K562 (cell line): ENCODE measurements around the gene TAF10. TPM values are rescaled to one million over a fixed set of nuclear protein-coding genes. Genes with fewer than 3 reads are reported as not detected.

Experiments
- COPS2 ChIP-seq: fragments of 450-650 bp; conservative IDR thresholded peaks from 2 replicates; pipeline ENCODE4 v1.6.1; 2016; ENCODE audit warnings: mild to moderate bottlenecking, moderate library complexity
- CTCF ChIP-seq, 3 experiments: IDR thresholded peaks in 2 of 3; conservative IDR thresholded peaks in 1 of 3; 2 replicates each; pipeline ENCODE4 v1.5.1; 2011 to 2012; ENCODE audit warnings: low read length in 3 of 3, mild to moderate bottlenecking in 3 of 3, control low read depth in 2 of 3, improper control_type of control experiment in 1 of 3, inconsistent platforms in 1 of 3, low read depth in 1 of 3, mixed read lengths in 1 of 3, moderate library complexity in 1 of 3; ENCODE audit not compliant: insufficient read depth in 2 of 3
- EHMT2 ChIP-seq: fragments of 450-650 bp; IDR thresholded peaks from 2 replicates; pipeline ENCODE4 v1.6.1; 2018; ENCODE audit warnings: antibody characterized with exemption
- FOXJ2 ChIP-seq: fragments of 200-800 bp; sonication (Bioruptor generic); IDR thresholded peaks from 2 replicates; pipeline ENCODE4 v1.6.1; 2016; ENCODE audit warnings: missing genetic modification characterization, missing compliant biosample characterization
- HDAC2 ChIP-seq: fragments of 450-650 bp; IDR thresholded peaks from 2 replicates; pipeline ENCODE4 v1.6.1; 2016; ENCODE audit warnings: mild to moderate bottlenecking
- KHSRP ChIP-seq: fragments of 450-650 bp; IDR thresholded peaks from 2 replicates; pipeline ENCODE4 v1.6.1; 2017
- MTA2 ChIP-seq: fragments of 450-650 bp; IDR thresholded peaks from 2 replicates; pipeline ENCODE4 v1.6.1; 2016; ENCODE audit warnings: low read depth
- REST ChIP-seq, 2 experiments: fragments of 450-650 bp; formaldehyde crosslinking in 1 of 2; IDR thresholded peaks; 2 replicates each; pipeline versions ENCODE4 v1.4.0 to v1.6.1; 2014 to 2020; ENCODE audit warnings: mild to moderate bottlenecking in 2 of 2, borderline replicate concordance in 1 of 2, low read depth in 1 of 2
- SMARCE1 ChIP-seq: fragments of 450-650 bp; IDR thresholded peaks from 2 replicates; pipeline ENCODE4 v1.7.1; 2016; ENCODE audit warnings: mild to moderate bottlenecking
- SRF ChIP-seq, 2 experiments: fragments of 250-450, 450-650 bp in 1 of 2; sonication (Bioruptor Pico) in 1 of 2; sonication (generic) in 1 of 2; formaldehyde crosslinking; IDR thresholded peaks; 2 replicates each; pipeline versions ENCODE4 v1.5.0 to v1.5.1; 2020 to 2022; ENCODE audit warnings: mild to moderate bottlenecking in 1 of 2, missing genetic modification reagents in 1 of 2
- TAF9B ChIP-seq: fragments of 450-650 bp; IDR thresholded peaks from 2 replicates; pipeline ENCODE4 v1.6.1; 2018; ENCODE audit warnings: mild to moderate bottlenecking; ENCODE audit not compliant: partially characterized antibody
- ZKSCAN3 ChIP-seq: fragments of 250-450 bp; sonication (Bioruptor Pico); IDR thresholded peaks from 2 replicates; pipeline ENCODE4 v1.4.0; 2020
- ZNF316 ChIP-seq: fragments of 450-650 bp; IDR thresholded peaks from 2 replicates; pipeline ENCODE4 v1.6.1; 2016
- ZNF780A ChIP-seq: fragments of 250-450 bp; sonication (Bioruptor Pico); IDR thresholded peaks from 2 replicates; pipeline ENCODE4 v1.5.0; 2021; ENCODE audit warnings: mild to moderate bottlenecking
- polyA plus RNA-seq, 8 experiments: library from polyadenylated mRNA; depleted of rRNA in 4 of 8; stranded (reverse) in 5 of 8; unstranded in 3 of 8; fragments of >200 nt; fragmentation: Nextera tagmentation in 2 of 8; fragmentation: Illumina TruSeq in 1 of 8; extraction: Ambion mirVana in 2 of 8; extraction: Trizol in 1 of 8; gene quantifications; 2 replicates each; pipeline versions ENCODE4 v1.2.1 to v1.2.3, GENCODE V29; 2011 to 2014; ENCODE audit warnings: inconsistent platforms in 1 of 8, missing spikeins in 1 of 8
- total RNA-seq, 7 experiments: library from RNA; depleted of rRNA in 6 of 7; stranded (reverse); fragments of >200 nt in 6 of 7; fragmentation: Illumina TruSeq in 2 of 7; extraction: Trizol in 2 of 7; gene quantifications; 2 replicates each; pipeline versions ENCODE4 v1.2.1 to v1.2.3, GENCODE V29; 2011 to 2021; ENCODE audit warnings: low replicate concordance in 1 of 7
- TF ChIP-seq, protein P1 (sequence below), 2 experiments: fragments of 450-650 bp; conservative IDR thresholded peaks; 2 replicates each; pipeline ENCODE4 v1.6.1; 2017; ENCODE audit warnings: mild to moderate bottlenecking in 2 of 2, moderate library complexity in 2 of 2

Gene TAF10
- total and polyA plus RNA-seq, 9 of the 15 experiments (the other 6 are each of a cell fraction or from before 2014, with no cell fraction given): 19.5 to 197 (median 121) TPM

DNA sequence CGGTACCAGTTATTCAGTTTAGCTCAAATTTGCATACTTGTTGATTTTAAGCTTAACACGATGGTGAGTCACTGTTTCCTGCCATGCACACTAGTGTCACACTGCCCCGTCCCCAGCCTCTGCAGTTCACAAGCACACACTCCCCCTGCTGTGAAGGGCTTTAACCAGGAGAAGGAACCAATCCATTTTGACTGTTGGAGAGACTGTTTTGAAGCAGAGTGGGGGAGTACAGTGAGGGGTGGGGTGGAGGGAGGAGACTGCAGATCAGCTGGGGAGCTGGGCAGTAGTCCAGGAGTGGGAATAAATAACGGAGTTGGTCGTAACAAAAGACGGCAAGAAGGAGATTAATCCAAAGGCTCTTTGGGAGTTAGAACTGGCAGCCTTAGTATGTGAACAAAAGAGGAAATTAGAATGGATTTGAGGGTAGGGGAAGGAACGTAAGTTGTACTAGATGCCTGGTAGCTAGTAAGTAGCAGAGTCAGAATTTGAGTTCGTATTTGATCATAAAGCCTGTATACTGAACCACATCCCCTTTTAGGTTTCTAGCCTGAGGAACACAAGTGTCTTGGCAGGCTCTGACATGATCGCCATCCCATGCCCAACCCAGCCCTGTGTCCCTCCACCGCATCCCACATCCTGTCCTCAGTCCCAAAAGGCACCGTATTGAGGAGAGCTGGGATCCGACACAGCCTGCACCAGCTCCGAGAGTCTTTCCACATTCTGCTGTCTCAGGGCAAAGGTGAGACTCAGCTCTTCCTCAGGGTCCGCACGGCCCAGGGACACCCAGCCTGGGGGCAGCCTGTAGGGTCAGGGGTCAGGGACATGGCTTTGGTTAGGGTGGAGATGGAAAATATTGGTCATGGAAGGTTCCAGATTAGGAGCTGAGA lies 6.3 kb upstream of the TAF10 start (continued):
- TF ChIP-seq MTA2: peak; percentile 26; the same call in 1 of the 2 replicates
- TF ChIP-seq HDAC2: 0 out of 2 replicates have a peak, but pooled peaks have one; percentile 21
- 0 out of 2 replicates have a peak, but pooled peaks have one; percentile 29 for TF ChIP-seq ZNF316
- TF ChIP-seq ZNF780A (CRISPR knock-in tag): no peak
- no peak for TF ChIP-seq ZKSCAN3
- peak; percentile 70; the same call in 1 of the 2 replicates for TF ChIP-seq SMARCE1
- TF ChIP-seq COPS2: no peak
- no peak for TF ChIP-seq KHSRP
- peak; percentile 51 for TF ChIP-seq REST (IDR thresholded peaks at IDR 0.05; ENCODE audit: borderline replicate concordance)
- no peak for TF ChIP-seq REST (CRISPR knock-in tag; IDR thresholded peaks at IDR 0.05; ENCODE audit: low read depth)
- no peak for TF ChIP-seq SRF (CRISPR knock-in tag; IDR thresholded peaks at IDR 0.05)
- TF ChIP-seq, protein P1, sequence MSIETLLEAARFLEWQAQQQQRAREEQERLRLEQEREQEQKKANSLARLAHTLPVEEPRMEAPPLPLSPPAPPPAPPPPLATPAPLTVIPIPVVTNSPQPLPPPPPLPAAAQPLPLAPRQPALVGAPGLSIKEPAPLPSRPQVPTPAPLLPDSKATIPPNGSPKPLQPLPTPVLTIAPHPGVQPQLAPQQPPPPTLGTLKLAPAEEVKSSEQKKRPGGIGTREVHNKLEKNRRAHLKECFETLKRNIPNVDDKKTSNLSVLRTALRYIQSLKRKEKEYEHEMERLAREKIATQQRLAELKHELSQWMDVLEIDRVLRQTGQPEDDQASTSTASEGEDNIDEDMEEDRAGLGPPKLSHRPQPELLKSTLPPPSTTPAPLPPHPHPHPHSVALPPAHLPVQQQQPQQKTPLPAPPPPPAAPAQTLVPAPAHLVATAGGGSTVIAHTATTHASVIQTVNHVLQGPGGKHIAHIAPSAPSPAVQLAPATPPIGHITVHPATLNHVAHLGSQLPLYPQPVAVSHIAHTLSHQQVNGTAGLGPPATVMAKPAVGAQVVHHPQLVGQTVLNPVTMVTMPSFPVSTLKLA (conservative IDR thresholded peaks at IDR 0.05): peak; percentile 48 to 82
- peak; percentile 79 for TF ChIP-seq TAF9B
- TF ChIP-seq FOXJ2 (tag): peak; percentile 51; the same call in 1 of the 2 replicates
- peak; percentile 30 to 44 (median 33); a peak in 3 of 6 replicates for TF ChIP-seq CTCF (IDR thresholded peaks at IDR 0.05 in 2 of 3, conservative IDR thresholded peaks at IDR 0.05 in 1 of 3; ENCODE audit: insufficient read depth in 2 of 3, low read depth in 1 of 3, low read length in 3 of 3)
- peak; percentile 28; the same call in 1 of the 2 replicates for TF ChIP-seq EHMT2
